ENCODE measurements around the gene THPO.
A peak's percentile ranks its signal among the peaks of the same experiment; 100 is the strongest.

The THPO gene

GRCh38 chr3:184377882-184378445, at the start of gene THPO:
Gene THPO (minus strand): TSS chr3:184378207. CDS start chr3:184376259, 1,948 bp downstream.
- peak within 1 kb of the TSS; percentile 47 for H3K4me3 Mint-ChIP-seq
- no peak for DNase-seq
- H3K27me3 Mint-ChIP-seq, result peaks cover 85% of the 10 kb centered on the region
- no peak within 1 kb of the TSS for H3K27ac Mint-ChIP-seq
- CTCF ChIA-PET, result interaction anchor here (1.1 kb wide), 1 partner anchor 136 kb away, joined by 4 read pairs; no protein-coding TSS in a partner anchor
- H3K4me1 Mint-ChIP-seq, result peaks cover 8% of the 10 kb centered on the region
- no peaks in the 10 kb centered on the region for H3K9me3 Mint-ChIP-seq
- H3K36me3 Mint-ChIP-seq, result no peaks in the 10 kb centered on the region

- H3K9me3 Mint-ChIP-seq, result no peaks in the 10 kb centered on the region
- no peak overlapping the region for H3K27ac Mint-ChIP-seq
- no peaks in the 10 kb centered on the region for H3K4me1 Mint-ChIP-seq
- no peaks in the 10 kb centered on the region for H3K36me3 Mint-ChIP-seq
- CTCF ChIA-PET, result no interaction called here
- no peak overlapping the region for H3K4me3 Mint-ChIP-seq
- DNase-seq, result no peak
- peaks cover 39% of the 10 kb centered on the region for H3K27me3 Mint-ChIP-seq
Observed at GRCh38 chr3:184426691-184427141, 48.7 kb upstream of the THPO start.

- CTCF ChIA-PET, result no interaction called here
- peaks cover 27% of the 10 kb centered on the region for H3K27me3 Mint-ChIP-seq
- no peak overlapping the region for H3K27ac Mint-ChIP-seq
- DNase-seq, result no peak
- H3K4me3 Mint-ChIP-seq, result no peak overlapping the region
- no peaks in the 10 kb centered on the region for H3K4me1 Mint-ChIP-seq
- no peaks in the 10 kb centered on the region for H3K36me3 Mint-ChIP-seq
- H3K9me3 Mint-ChIP-seq, result no peaks in the 10 kb centered on the region
Observed at GRCh38 chr3:184423561-184423960, 45.6 kb upstream of the THPO start.

- CTCF ChIA-PET, result interaction anchor here (0.8 to 9.3 kb wide), 6 partner anchors 48 to 138 kb away, joined by 3 to 73 read pairs (median 7); no protein-coding TSS in a partner anchor
- Mint-ChIP-seq H3K4me3 (no peak overlapping the region), H3K36me3 (no peaks in the 10 kb centered on the region), H3K4me1 (no peaks in the 10 kb centered on the region), H3K27me3 (peaks cover 19% of the 10 kb centered on the region), H3K27ac (no peak overlapping the region), H3K9me3 (no peaks in the 10 kb centered on the region)
- no peak for DNase-seq
Observed at GRCh38 chr3:184419171-184419570, 41.2 kb upstream of the THPO start.

- H3K4me1 Mint-ChIP-seq, result no peaks in the 10 kb centered on the region
- no peak overlapping the region for H3K4me3 Mint-ChIP-seq
- H3K9me3 Mint-ChIP-seq, result no peaks in the 10 kb centered on the region
- DNase-seq, result peak; percentile 79
- CTCF ChIA-PET, result interaction anchor here (0.5 to 9.3 kb wide), 11 partner anchors 9 to 385 kb away, joined by 3 to 73 read pairs (median 3); no protein-coding TSS in a partner anchor
- H3K27ac Mint-ChIP-seq, result no peak overlapping the region
- peaks cover 12% of the 10 kb centered on the region for H3K27me3 Mint-ChIP-seq
- no peaks in the 10 kb centered on the region for H3K36me3 Mint-ChIP-seq
Observed at GRCh38 chr3:184417619-184418327, 39.8 kb upstream of the THPO start.

GRCh38 chr3:184415203-184415490, 37.1 kb upstream of the THPO start:
- CTCF ChIA-PET, result interaction anchor here (0.6 to 9.3 kb wide), 4 partner anchors 43 to 126 kb away, joined by 3 to 73 read pairs (median 4); no protein-coding TSS in a partner anchor
- DNase-seq, result no peak
- Mint-ChIP-seq H3K4me3 (no peak overlapping the region), H3K27me3 (peaks cover 16% of the 10 kb centered on the region), H3K27ac (no peak overlapping the region), H3K36me3 (no peaks in the 10 kb centered on the region), H3K4me1 (no peaks in the 10 kb centered on the region), H3K9me3 (no peaks in the 10 kb centered on the region)

- CTCF ChIA-PET, result interaction anchor here (0.6 to 9.3 kb wide), 5 partner anchors 43 to 127 kb away, joined by 3 to 73 read pairs (median 3); no protein-coding TSS in a partner anchor
- Mint-ChIP-seq H3K4me1 (no peaks in the 10 kb centered on the region), H3K9me3 (no peaks in the 10 kb centered on the region), H3K4me3 (no peak overlapping the region), H3K36me3 (no peaks in the 10 kb centered on the region), H3K27ac (no peak overlapping the region), H3K27me3 (peaks cover 16% of the 10 kb centered on the region)
- DNase-seq, result no peak
Observed at GRCh38 chr3:184414418-184415202, 36.6 kb upstream of the THPO start.

- Mint-ChIP-seq H3K36me3 (no peaks in the 10 kb centered on the region), H3K27me3 (peaks cover 12% of the 10 kb centered on the region), H3K27ac (no peak overlapping the region), H3K9me3 (no peaks in the 10 kb centered on the region), H3K4me1 (no peaks in the 10 kb centered on the region), H3K4me3 (no peak overlapping the region)
- no peak for DNase-seq
- CTCF ChIA-PET, result interaction anchor here (0.8 kb wide), 1 partner anchor 10 kb away, joined by 4 read pairs; no protein-coding TSS in a partner anchor
Observed at GRCh38 chr3:184409946-184410500, 32.0 kb upstream of the THPO start.

GRCh38 chr3:184409331-184409926, 31.4 kb upstream of the THPO start:
- no peaks in the 10 kb centered on the region for H3K9me3 Mint-ChIP-seq
- H3K27ac Mint-ChIP-seq, result no peak overlapping the region
- CTCF ChIA-PET, result interaction anchor here (0.8 to 1.3 kb wide), 2 partner anchors 9 to 11 kb away, joined by 4 read pairs; no protein-coding TSS in a partner anchor
- no peak overlapping the region for H3K4me3 Mint-ChIP-seq
- no peaks in the 10 kb centered on the region for H3K36me3 Mint-ChIP-seq
- H3K4me1 Mint-ChIP-seq, result no peaks in the 10 kb centered on the region
- DNase-seq, result no peak
- H3K27me3 Mint-ChIP-seq, result peaks cover 14% of the 10 kb centered on the region

- CTCF ChIA-PET, result no interaction called here
- peaks cover 19% of the 10 kb centered on the region for H3K27me3 Mint-ChIP-seq
- no peak overlapping the region for H3K4me3 Mint-ChIP-seq
- no peak overlapping the region for H3K27ac Mint-ChIP-seq
- H3K36me3 Mint-ChIP-seq, result no peaks in the 10 kb centered on the region
- no peaks in the 10 kb centered on the region for H3K9me3 Mint-ChIP-seq
- no peaks in the 10 kb centered on the region for H3K4me1 Mint-ChIP-seq
- DNase-seq, result no peak
Observed at GRCh38 chr3:184405075-184406030, 27.3 kb upstream of the THPO start.

GRCh38 chr3:184399410-184399809, 21.4 kb upstream of the THPO start:
- Mint-ChIP-seq H3K4me1 (no peaks in the 10 kb centered on the region), H3K27ac (no peak overlapping the region), H3K36me3 (no peaks in the 10 kb centered on the region), H3K27me3 (peaks cover 40% of the 10 kb centered on the region), H3K4me3 (no peak overlapping the region), H3K9me3 (no peaks in the 10 kb centered on the region)
- DNase-seq, result no peak
- CTCF ChIA-PET, result no interaction called here

- H3K9me3 Mint-ChIP-seq, result no peaks in the 10 kb centered on the region
- peaks cover 36% of the 10 kb centered on the region for H3K27me3 Mint-ChIP-seq
- no peaks in the 10 kb centered on the region for H3K36me3 Mint-ChIP-seq
- CTCF ChIA-PET, result interaction anchor here (1.9 kb wide), 1 partner anchor 23 kb away, joined by 6 read pairs; no protein-coding TSS in a partner anchor
- H3K4me3 Mint-ChIP-seq, result no peak overlapping the region
- no peaks in the 10 kb centered on the region for H3K4me1 Mint-ChIP-seq
- H3K27ac Mint-ChIP-seq, result no peak overlapping the region
- no peak for DNase-seq
Observed at GRCh38 chr3:184395320-184395660, 17.3 kb upstream of the THPO start.

- no peak overlapping the region for H3K4me3 Mint-ChIP-seq
- no peaks in the 10 kb centered on the region for H3K4me1 Mint-ChIP-seq
- no peak for DNase-seq
- CTCF ChIA-PET, result no interaction called here
- no peak overlapping the region for H3K27ac Mint-ChIP-seq
- no peaks in the 10 kb centered on the region for H3K36me3 Mint-ChIP-seq
- H3K27me3 Mint-ChIP-seq, result peaks cover 52% of the 10 kb centered on the region
- no peaks in the 10 kb centered on the region for H3K9me3 Mint-ChIP-seq
Observed at GRCh38 chr3:184391266-184391665, 13.3 kb upstream of the THPO start.
